Endothelial cell of umbilical vein (primary cell): ENCODE measurements around the gene ADAM10.

Source experiments
- CTCF ChIP-seq, 2 donors: IDR thresholded peaks; 1 replicate in 1 of 2; 2 replicates in 1 of 2; pipeline ENCODE4 v1.5.1; 2011; ENCODE audit warnings: low read length in 2 of 2, mild to moderate bottlenecking in 2 of 2, moderate library complexity in 2 of 2, control low read depth in 1 of 2, inconsistent platforms in 1 of 2, low read depth in 1 of 2; ENCODE audit not compliant: insufficient read depth in 1 of 2; ENCODE audit errors: extremely low read depth in 1 of 2
- EZH2 ChIP-seq: IDR thresholded peaks from 2 replicates; pipeline ENCODE4 v1.6.1; 2012; ENCODE audit warnings: borderline replicate concordance, low read depth, mild to moderate bottlenecking, moderate library complexity, low read length, inconsistent platforms; ENCODE audit not compliant: severe bottlenecking

GRCh38 chr15:58704155-58704865 lies 45.2 kb downstream of the ADAM10 start:
- TF ChIP-seq CTCF (IDR thresholded peaks at IDR 0.05; ENCODE audit: extremely low read depth in 1 of 2, insufficient read depth in 1 of 2, low read depth in 1 of 2, low read length in 2 of 2) (no peak), EZH2 (no peak)
